CD14-positive monocyte (primary cell): ENCODE data around the gene HNF1B. TPM values are rescaled to one million over a fixed set of nuclear protein-coding genes. Genes with fewer than 3 reads are reported as not detected.

Source experiments
- DNase-seq, 3 donors: peaks; one replicate each; pipeline ENCODE4 v3.0.0-alpha.2; 2011 to 2022
- H2AFZ ChIP-seq: 2 replicates; pipeline ENCODE4 v1.6.0; 2012; ENCODE audit warnings: mild to moderate bottlenecking, low read depth, low read length, inconsistent platforms; ENCODE audit not compliant: insufficient read depth, poor library complexity, severe bottlenecking
- H3K27ac ChIP-seq, 2 donors: 1 replicate in 1 of 2; 2 replicates in 1 of 2; pipeline ENCODE4 v1.5.1; 2012 to 2013; ENCODE audit warnings: low read length in 2 of 2, control low read depth in 1 of 2, inconsistent platforms in 1 of 2, low read depth in 1 of 2, mild to moderate bottlenecking in 1 of 2
- H3K27me3 ChIP-seq, 2 donors: one replicate each; pipeline versions ENCODE4 v1.6.0 to v1.6.1; 2011 to 2013; ENCODE audit warnings: low read length in 2 of 2; ENCODE audit not compliant: control insufficient read depth in 2 of 2, insufficient read depth in 2 of 2
- H3K36me3 ChIP-seq, 2 donors: replicated peaks in 1 of 2; 1 replicate in 1 of 2; 2 replicates in 1 of 2; pipeline versions ENCODE4 v1.5.1 to v1.6.1; 2012 to 2013; ENCODE audit warnings: low read length in 2 of 2, control low read depth in 1 of 2, inconsistent platforms in 1 of 2, mild to moderate bottlenecking in 1 of 2; ENCODE audit not compliant: insufficient read depth in 2 of 2, control insufficient read depth in 1 of 2
- H3K4me1 ChIP-seq, 2 donors: 1 replicate in 1 of 2; 2 replicates in 1 of 2; pipeline versions ENCODE4 v1.5.1 to v1.6.1; 2012 to 2013; ENCODE audit warnings: low read length in 2 of 2, control low read depth in 1 of 2, inconsistent platforms in 1 of 2, mild to moderate bottlenecking in 1 of 2, moderate library complexity in 1 of 2; ENCODE audit not compliant: insufficient read depth in 2 of 2, control insufficient read depth in 1 of 2
- H3K4me2 ChIP-seq: replicated peaks from 2 replicates; pipeline ENCODE3; 2012; ENCODE audit warnings: low read length, moderate library complexity, mild to moderate bottlenecking; ENCODE audit not compliant: poor library complexity, severe bottlenecking; ENCODE audit errors: extremely low read depth
- H3K4me3 ChIP-seq, 3 experiments: fragments of 200-600 bp in 1 of 3; sonication (generic) in 1 of 3; replicated peaks in 1 of 3; 1 replicate in 2 of 3; 2 replicates in 1 of 3; pipeline ENCODE4 v1.5.1; 2011 to 2013; ENCODE audit warnings: low read length in 3 of 3, mild to moderate bottlenecking in 3 of 3, control low read depth in 2 of 3, low read depth in 2 of 3, inconsistent platforms in 1 of 3, moderate library complexity in 1 of 3
- H3K79me2 ChIP-seq: 2 replicates; pipeline ENCODE4 v1.6.0; 2012; ENCODE audit warnings: mild to moderate bottlenecking, control low read depth, inconsistent platforms, low read length, moderate library complexity; ENCODE audit not compliant: insufficient read depth
- H3K9ac ChIP-seq: 2 replicates; pipeline ENCODE4 v1.6.0; 2017; ENCODE audit warnings: low read length, mild to moderate bottlenecking; ENCODE audit not compliant: insufficient read depth, poor library complexity, severe bottlenecking
- H3K9me3 ChIP-seq, 2 donors: replicated peaks in 1 of 2; 1 replicate in 1 of 2; 2 replicates in 1 of 2; pipeline versions ENCODE4 v1.5.1 to v1.6.1; 2012 to 2013; ENCODE audit warnings: low read length in 2 of 2, control low read depth in 1 of 2; ENCODE audit not compliant: control insufficient read depth in 1 of 2, insufficient read depth in 1 of 2
- H4K20me1 ChIP-seq: 2 replicates; pipeline ENCODE4 v1.6.0; 2012; ENCODE audit warnings: mild to moderate bottlenecking, low read length, control low read depth, moderate library complexity; ENCODE audit not compliant: insufficient read depth
- H3K27ac Mint-ChIP-seq, 7 donors: one replicate each; pipeline ENCODE4 v1.8.0; 2020; ENCODE audit warnings: mild to moderate bottlenecking in 7 of 7, mixed read lengths in 7 of 7, moderate library complexity in 6 of 7, inconsistent platforms in 2 of 7
- H3K27me3 Mint-ChIP-seq, 3 donors: one replicate each; pipeline ENCODE4 v1.8.0; 2021 to 2022; ENCODE audit warnings: low read depth in 3 of 3, mild to moderate bottlenecking in 3 of 3, mixed read lengths in 3 of 3, moderate library complexity in 3 of 3, inconsistent platforms in 1 of 3
- H3K36me3 Mint-ChIP-seq, 2 donors: one replicate each; pipeline ENCODE4 v1.8.0; 2020; ENCODE audit warnings: mixed read lengths in 2 of 2, inconsistent platforms in 1 of 2, mild to moderate bottlenecking in 1 of 2
- H3K4me1 Mint-ChIP-seq: one replicate; pipeline ENCODE4 v1.8.0; 2020; ENCODE audit warnings: mild to moderate bottlenecking, mixed read lengths
- H3K4me3 Mint-ChIP-seq, 2 donors: one replicate each; pipeline ENCODE4 v1.8.0; 2020; ENCODE audit warnings: mild to moderate bottlenecking in 2 of 2, mixed read lengths in 2 of 2, moderate library complexity in 1 of 2
- H3K9me3 Mint-ChIP-seq, 7 donors: one replicate each; pipeline ENCODE4 v1.8.0; 2020 to 2022; ENCODE audit warnings: mixed read lengths in 7 of 7, mild to moderate bottlenecking in 6 of 7, moderate library complexity in 6 of 7, inconsistent platforms in 2 of 7
- WGBS: methylation state at CpG from one replicate; pipeline ENCODE4 v1.1.5; 2013; ENCODE audit warnings: missing lambda C conversion rate; ENCODE audit not compliant: insufficient coverage; 5-methylcytosine and 5-hydroxymethylcytosine counted together
- intact Hi-C, 2 donors: fragments of 100-400 bp; cut with micrococcal nuclease; formaldehyde crosslinking; loops; one replicate each; pipeline versions ENCODE4 v1.15.0 to v1.15.1; 2023
- polyA plus RNA-seq, 3 donors: library from polyadenylated mRNA; depleted of rRNA in 1 of 3; unstranded in 2 of 3; stranded (reverse) in 1 of 3; fragments of 300-500 nt in 2 of 3; fragments of >200 nt in 1 of 3; fragmentation: Illumina TruSeq in 2 of 3; gene quantifications; 1 replicate in 2 of 3; 2 replicates in 1 of 3; pipeline ENCODE4 v1.2.3, GENCODE V29; 2012 to 2021
- TF ChIP-seq, protein P1 (sequence below): fragments of 200-600 bp; IDR thresholded peaks from one replicate; pipeline ENCODE4 v1.8.0; 2022; ENCODE audit warnings: antibody characterized with exemption, mild to moderate bottlenecking

Gene HNF1B
- polyA plus RNA-seq, 3 donors = not detected

DNA sequence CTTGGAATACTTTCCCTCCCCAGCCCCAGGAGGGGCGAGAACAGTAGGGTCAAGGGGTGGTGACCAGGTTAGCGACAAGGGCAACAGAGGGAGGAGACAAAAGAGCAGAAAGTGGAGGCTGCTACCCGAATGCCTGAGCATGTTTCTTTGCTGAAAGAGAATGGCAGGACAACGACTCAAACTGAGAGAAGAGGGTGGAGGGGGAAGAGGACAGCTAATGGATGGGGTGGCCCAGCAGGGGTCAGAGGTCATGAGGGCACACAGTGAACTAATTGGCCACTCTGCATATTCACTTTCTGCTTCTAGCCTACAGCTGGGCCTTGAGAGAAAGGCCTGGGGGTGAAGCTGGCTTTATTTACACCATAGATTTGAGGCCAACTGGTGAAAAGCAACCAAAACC, 82.5 kb downstream of the HNF1B start:
- no CpG with 5 or more reads among the region's 4 CpGs for WGBS
- H3K36me3 Mint-ChIP-seq = no peaks in the 10 kb centered on the region

DNA sequence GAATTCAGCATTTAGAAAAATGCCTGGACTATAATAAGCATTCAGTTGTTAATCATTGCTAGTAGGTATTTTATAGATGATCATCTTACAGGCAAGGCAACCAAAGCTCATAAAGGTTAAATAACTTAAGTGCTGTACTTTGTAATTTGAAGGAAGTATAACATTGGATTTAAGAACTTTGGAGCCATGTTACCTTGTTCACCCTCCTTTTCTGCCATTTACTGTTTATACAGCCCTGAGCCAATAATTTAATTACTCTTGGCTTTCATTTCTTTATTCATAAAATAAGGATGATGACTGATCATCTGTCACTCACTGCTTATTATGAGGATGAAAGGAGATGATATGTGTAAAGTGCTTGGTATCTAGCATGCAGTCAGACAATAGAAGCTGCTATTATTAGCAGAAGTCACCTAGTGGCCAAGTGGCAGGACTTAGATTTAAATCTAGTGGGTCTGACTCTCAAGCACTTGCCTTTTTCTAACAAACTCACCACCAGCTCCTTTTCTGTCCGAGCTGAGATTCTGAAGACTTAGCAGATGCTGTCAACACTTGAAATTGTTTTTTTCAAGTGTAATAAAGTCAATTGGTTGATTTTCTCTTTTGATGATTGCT, 83.4 kb downstream of the HNF1B start:
- no peak overlapping the region for H2AFZ ChIP-seq
- H3K4me2 ChIP-seq = no peak overlapping the region
- WGBS = no CpG with 5 or more reads among the region's 1 CpG
- H3K4me3 ChIP-seq = no peak overlapping the region
- H3K9ac ChIP-seq = no peak overlapping the region
- no peak overlapping the region for H3K27ac ChIP-seq
- no peaks in the 10 kb centered on the region for H3K27me3 ChIP-seq
- no peaks in the 10 kb centered on the region for H3K36me3 ChIP-seq
- H4K20me1 ChIP-seq = no peaks in the 10 kb centered on the region
- TF ChIP-seq, protein P1, sequence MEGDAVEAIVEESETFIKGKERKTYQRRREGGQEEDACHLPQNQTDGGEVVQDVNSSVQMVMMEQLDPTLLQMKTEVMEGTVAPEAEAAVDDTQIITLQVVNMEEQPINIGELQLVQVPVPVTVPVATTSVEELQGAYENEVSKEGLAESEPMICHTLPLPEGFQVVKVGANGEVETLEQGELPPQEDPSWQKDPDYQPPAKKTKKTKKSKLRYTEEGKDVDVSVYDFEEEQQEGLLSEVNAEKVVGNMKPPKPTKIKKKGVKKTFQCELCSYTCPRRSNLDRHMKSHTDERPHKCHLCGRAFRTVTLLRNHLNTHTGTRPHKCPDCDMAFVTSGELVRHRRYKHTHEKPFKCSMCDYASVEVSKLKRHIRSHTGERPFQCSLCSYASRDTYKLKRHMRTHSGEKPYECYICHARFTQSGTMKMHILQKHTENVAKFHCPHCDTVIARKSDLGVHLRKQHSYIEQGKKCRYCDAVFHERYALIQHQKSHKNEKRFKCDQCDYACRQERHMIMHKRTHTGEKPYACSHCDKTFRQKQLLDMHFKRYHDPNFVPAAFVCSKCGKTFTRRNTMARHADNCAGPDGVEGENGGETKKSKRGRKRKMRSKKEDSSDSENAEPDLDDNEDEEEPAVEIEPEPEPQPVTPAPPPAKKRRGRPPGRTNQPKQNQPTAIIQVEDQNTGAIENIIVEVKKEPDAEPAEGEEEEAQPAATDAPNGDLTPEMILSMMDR = no peak
- H3K79me2 ChIP-seq = no peaks in the 10 kb centered on the region
- Mint-ChIP-seq H3K27me3 (peaks cover 1 to 5% (median 2%) of the 10 kb centered on the region in 3 donors), H3K27ac (no peak overlapping the region), H3K4me3 (no peak overlapping the region), H3K36me3 (no peaks in the 10 kb centered on the region), H3K9me3 (no peaks in the 10 kb centered on the region), H3K4me1 (no peaks in the 10 kb centered on the region)
- intact Hi-C loops = loop anchor here in 1 of 2 donors (10.0 kb wide), 1 partner anchor 63 kb away; no protein-coding TSS in a partner anchor
- no peaks in the 10 kb centered on the region for H3K4me1 ChIP-seq
- no peaks in the 10 kb centered on the region for H3K9me3 ChIP-seq
- DNase-seq = no peak

More for the DNA sequence above, 82.5 kb downstream of the HNF1B start:
- Histone ChIP-seq H2AFZ (no peak overlapping the region), H3K27me3 (no peaks in the 10 kb centered on the region), H3K4me1 (no peaks in the 10 kb centered on the region), H3K9ac (no peak overlapping the region), H4K20me1 (no peaks in the 10 kb centered on the region), H3K9me3 (no peaks in the 10 kb centered on the region), H3K4me3 (no peak overlapping the region), H3K27ac (no peak overlapping the region), H3K36me3 (no peaks in the 10 kb centered on the region), H3K4me2 (no peak overlapping the region), H3K79me2 (no peaks in the 10 kb centered on the region)
- no peak overlapping the region for H3K27ac Mint-ChIP-seq
- DNase-seq = no peak
- no peak overlapping the region for H3K4me3 Mint-ChIP-seq
- no peaks in the 10 kb centered on the region for H3K4me1 Mint-ChIP-seq
- intact Hi-C loops = loop anchor here in 1 of 2 donors (10.0 kb wide), 1 partner anchor 62 kb away; no protein-coding TSS in a partner anchor
- TF ChIP-seq, protein P1 = no peak
- peaks cover 1 to 5% (median 2%) of the 10 kb centered on the region in 3 donors for H3K27me3 Mint-ChIP-seq
- H3K9me3 Mint-ChIP-seq = no peaks in the 10 kb centered on the region
